Measurements from ENCODE around the gene SRR.
"Not testable (repeated sequence)": the region's sequence is repeated elsewhere in the genome, so short reads cannot be mapped to it uniquely, and the experiment has no call there.

Gene SRR, protein sequence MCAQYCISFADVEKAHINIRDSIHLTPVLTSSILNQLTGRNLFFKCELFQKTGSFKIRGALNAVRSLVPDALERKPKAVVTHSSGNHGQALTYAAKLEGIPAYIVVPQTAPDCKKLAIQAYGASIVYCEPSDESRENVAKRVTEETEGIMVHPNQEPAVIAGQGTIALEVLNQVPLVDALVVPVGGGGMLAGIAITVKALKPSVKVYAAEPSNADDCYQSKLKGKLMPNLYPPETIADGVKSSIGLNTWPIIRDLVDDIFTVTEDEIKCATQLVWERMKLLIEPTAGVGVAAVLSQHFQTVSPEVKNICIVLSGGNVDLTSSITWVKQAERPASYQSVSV

DNA sequence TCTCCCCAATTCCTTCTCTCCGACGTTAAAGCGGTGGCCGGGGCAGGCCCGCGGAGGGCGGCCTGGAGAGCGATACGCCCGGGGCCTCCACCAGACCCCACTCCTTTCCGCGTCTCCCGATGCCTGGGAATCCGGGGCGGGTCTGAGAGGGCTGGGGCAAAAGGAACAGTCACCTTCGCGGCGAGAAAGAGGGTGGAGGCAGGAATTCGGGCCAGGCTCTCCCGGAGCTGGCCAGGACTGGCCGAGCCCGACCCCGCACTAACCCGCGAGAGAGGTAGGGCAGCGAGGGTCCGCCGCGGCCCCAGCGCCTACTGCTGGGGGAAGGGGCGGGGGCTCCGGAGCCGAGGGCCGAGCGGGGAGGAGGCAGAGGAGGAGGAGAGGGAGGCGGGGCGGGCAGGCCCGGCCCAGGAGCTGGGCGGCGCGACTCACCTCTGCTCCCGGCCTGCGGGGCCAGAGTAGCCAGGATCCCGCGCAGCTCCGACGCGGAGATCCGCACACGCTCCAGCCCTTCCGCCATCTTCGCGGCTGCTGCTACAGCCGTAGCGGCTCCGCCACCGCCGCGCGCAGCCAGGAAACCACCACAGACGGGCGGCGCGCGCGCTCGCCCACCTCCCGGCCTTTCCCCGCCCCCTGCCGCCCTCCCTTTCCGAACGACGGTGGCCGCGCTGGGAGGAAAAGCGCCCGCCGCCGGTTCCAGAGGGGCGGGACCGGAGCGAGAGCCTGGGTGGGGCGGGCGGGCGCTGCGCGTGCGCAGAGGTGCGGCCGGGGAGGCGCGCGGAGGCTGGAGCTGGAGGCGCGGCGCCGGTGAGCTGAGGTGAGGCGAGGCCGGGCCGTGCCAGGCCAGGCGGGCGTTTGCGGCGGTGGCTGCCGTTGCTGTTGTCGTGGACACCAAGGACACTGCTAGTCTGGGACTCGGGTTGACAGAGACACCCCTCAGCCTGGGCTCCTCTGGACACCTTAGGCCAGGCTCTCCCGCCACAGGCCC, at the start of gene SRR, which contains the start of gene SMG6:
SRR (plus strand) TSS at position 747 of the 985 bp plus-strand sequence. CDS start 11,611 bp downstream, outside the sequence.
SMG6 (minus strand) TSS at position 582 of the 985 bp plus-strand sequence; CDS start at position 517, 65 bp downstream.
- DNase-seq (ENCODE audit: low read depth, low spot score), result peak; percentile 61

- DNase-seq (ENCODE audit: low read depth, low spot score), result not testable (repeated sequence)
These were observed 44.9 kb upstream of the SRR start for GRCh38 chr17:2258830-2259229.

GRCh38 chr17:2259769-2260536, 43.8 kb upstream of the SRR start:
- DNase-seq (ENCODE audit: low read depth, low spot score), result no peak

- DNase-seq (ENCODE audit: low read depth, low spot score), result no peak
These were observed 41.6 kb upstream of the SRR start for GRCh38 chr17:2262135-2262587.

- DNase-seq (ENCODE audit: low read depth, low spot score), result no peak
These were observed 40.3 kb upstream of the SRR start for GRCh38 chr17:2263183-2264066.

GRCh38 chr17:2264067-2264860, 39.5 kb upstream of the SRR start:
- no peak for DNase-seq (ENCODE audit: low read depth, low spot score)

- not testable (repeated sequence) for DNase-seq (ENCODE audit: low read depth, low spot score)
These were observed 38.6 kb upstream of the SRR start for GRCh38 chr17:2265166-2265565.

- no peak for DNase-seq (ENCODE audit: low read depth, low spot score)
These were observed 37.5 kb upstream of the SRR start for GRCh38 chr17:2266045-2266864.

DNA sequence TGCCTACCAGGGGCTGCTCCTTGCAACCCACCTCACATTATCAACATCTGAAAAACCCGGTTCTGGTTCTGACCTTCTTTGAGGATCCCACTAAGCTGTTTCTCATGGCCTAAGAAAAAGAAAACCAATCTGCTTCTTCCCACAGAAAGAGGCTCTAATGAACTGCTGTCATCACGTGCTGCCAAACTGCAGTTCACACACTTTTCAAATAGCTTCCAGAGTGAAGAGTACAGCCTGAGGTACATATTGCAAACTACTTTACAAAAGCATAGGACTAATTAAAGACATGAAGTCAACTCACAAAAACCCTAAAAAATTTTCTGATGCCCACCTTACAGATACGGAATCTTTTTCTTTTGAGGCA, 36.9 kb upstream of the SRR start:
- DNase-seq (ENCODE audit: low read depth, low spot score), result no peak

GRCh38 chr17:2267354-2267753, 36.4 kb upstream of the SRR start:
- DNase-seq (ENCODE audit: low read depth, low spot score), result no peak

GRCh38 chr17:2271985-2272702, 31.6 kb upstream of the SRR start:
- no peak for DNase-seq (ENCODE audit: low read depth, low spot score)

GRCh38 chr17:2274414-2274813, 29.3 kb upstream of the SRR start:
- DNase-seq (ENCODE audit: low read depth, low spot score), result no peak

DNA sequence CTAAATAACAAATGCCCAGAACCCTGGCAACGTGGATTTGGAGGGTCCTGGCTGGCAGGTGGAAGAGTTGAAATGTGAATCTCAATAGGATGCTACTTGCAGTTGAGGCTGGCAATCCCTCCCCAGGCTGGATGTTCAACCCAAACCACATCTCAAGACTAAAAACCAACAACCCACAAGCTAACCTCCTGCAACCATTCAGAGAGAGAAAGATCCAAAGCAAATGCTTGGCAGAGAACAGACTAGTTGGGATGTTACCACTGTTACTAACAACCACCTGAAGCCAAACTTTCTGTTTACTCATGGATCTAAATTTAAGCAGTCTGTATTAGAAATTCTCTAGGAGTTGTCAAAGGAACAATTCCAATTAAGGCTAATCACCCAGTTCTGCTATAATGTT, 28.0 kb upstream of the SRR start:
- DNase-seq (ENCODE audit: low read depth, low spot score), result no peak

DNA sequence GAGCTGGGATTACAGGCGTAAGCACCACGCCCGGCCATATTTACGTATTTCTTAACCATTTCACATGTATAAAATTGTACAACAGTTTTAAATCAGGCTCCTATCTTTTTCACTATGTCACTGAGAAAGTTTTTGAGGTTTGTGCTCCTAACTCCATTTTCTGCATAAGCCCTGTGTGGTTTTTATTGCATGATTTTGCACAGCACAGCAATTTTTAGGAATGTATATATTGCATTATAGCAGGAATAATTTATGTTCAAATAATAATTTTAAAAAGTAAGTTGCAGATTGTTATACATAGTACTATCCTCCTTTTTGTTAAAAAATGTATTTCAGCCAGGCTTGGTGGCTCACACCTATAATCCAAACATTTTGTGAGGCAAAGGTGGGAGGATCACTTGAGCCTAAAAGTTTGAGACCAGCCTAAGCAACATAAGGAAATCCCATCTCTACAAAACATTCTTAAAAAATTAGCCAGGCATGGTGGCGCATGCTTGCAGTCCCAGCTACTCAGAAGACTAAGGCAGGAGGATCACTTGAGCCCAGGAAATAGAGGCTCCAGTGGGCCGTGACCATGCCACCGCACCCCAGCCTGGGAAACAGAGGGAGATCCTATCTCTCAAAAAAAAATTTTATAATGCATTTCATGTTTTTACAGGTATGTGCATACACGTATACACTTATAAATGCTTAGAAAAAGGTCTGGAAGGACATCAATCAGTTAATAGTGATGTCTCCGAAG, 26.1 kb upstream of the SRR start:
- DNase-seq (ENCODE audit: low read depth, low spot score), result no peak

DNA sequence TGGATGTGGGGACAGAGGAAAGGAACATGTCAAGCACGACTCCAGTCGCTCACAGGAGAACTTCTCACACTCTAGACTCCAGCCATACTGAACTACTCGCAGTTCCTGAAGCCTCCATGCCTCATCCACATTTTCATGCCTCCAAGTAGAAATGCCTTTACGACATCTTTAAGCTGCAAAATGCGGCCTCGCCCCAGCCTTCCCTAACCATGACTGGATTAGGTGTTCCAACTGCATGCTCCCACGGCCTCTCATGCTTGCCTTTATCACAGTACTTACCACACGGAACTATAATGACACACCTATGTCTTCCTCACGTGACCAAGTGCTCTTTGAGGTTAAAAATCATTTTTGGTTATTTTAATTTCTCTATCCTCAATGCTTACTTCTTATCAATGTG, 24.0 kb upstream of the SRR start:
- no peak for DNase-seq (ENCODE audit: low read depth, low spot score)

- DNase-seq (ENCODE audit: low read depth, low spot score), result peak; percentile 53
These were observed 21.4 kb upstream of the SRR start for GRCh38 chr17:2282297-2282873.

GRCh38 chr17:2283302-2283701, 20.4 kb upstream of the SRR start:
- no peak for DNase-seq (ENCODE audit: low read depth, low spot score)
